PC-3 (cell line): ENCODE data around the gene ANKS1B. TPM values are rescaled to one million over a fixed set of nuclear protein-coding genes. Genes with fewer than 3 reads are reported as not detected.

Experiments
- ATAC-seq: fragments of 200-7000 bp; cut with Tn5 transposase; 2 replicates; pipeline ENCODE4 v1.9.1; 2020; ENCODE audit warnings: mild to moderate bottlenecking, moderate library complexity
- BruUV-seq: library from RNA; stranded (reverse); fragments of 400-500 nt; replicated peaks from 2 replicates; lab custom pipeline; 2021; lab: Mats Ljungman, UMichigan
- CTCF ChIA-PET: fragments of 300-600 bp; sonication (Branson Sonifier 250); formaldehyde crosslinking; loops from one replicate; lab custom pipeline; 2022; ENCODE audit warnings: antibody characterized with exemption; lab: Charles Lee
- POLR2A ChIA-PET: fragments of 300-600 bp; sonication (Branson Sonifier 250); formaldehyde crosslinking; loops from one replicate; lab custom pipeline; 2022; ENCODE audit warnings: antibody characterized with exemption; ENCODE audit not compliant: unreplicated experiment; lab: Charles Lee
- DNase-seq: peaks from one replicate; pipeline ENCODE4 v3.0.0-alpha.2; 2015
- H2AFZ ChIP-seq: fragments of 300-600 bp; sonication (generic); 2 replicates; pipeline ENCODE4 v1.6.0; 2016; ENCODE audit warnings: antibody characterized with exemption, low read length
- H3F3A ChIP-seq: fragments of 300-600 bp; sonication (generic); one replicate; pipeline ENCODE4 v1.6.0; 2017; ENCODE audit warnings: antibody characterized with exemption, low read length, control low read depth, mild to moderate bottlenecking; ENCODE audit not compliant: unreplicated experiment
- H3K27ac ChIP-seq: fragments of 300-600 bp; sonication (generic); 2 replicates; pipeline ENCODE4 v1.5.1; 2016; ENCODE audit warnings: mild to moderate bottlenecking, low read length
- H3K27me3 ChIP-seq: fragments of 300-600 bp; sonication (generic); 2 replicates; pipeline ENCODE4 v1.6.1; 2016; ENCODE audit warnings: low read length, mixed read lengths
- H3K36me3 ChIP-seq: fragments of 300-600 bp; sonication (generic); 2 replicates; pipeline ENCODE4 v1.6.1; 2016; ENCODE audit warnings: low read depth, mixed run types, low read length, mixed read lengths
- H3K4me1 ChIP-seq: fragments of 300-600 bp; sonication (generic); 2 replicates; pipeline ENCODE4 v1.5.1; 2016; ENCODE audit warnings: low read length; ENCODE audit not compliant: insufficient read depth
- H3K4me2 ChIP-seq: fragments of 300-600 bp; sonication (generic); 2 replicates; pipeline ENCODE4 v1.6.0; 2016; ENCODE audit warnings: low read length
- H3K4me3 ChIP-seq: fragments of 300-600 bp; sonication (generic); 2 replicates; pipeline ENCODE4 v1.5.1; 2016; ENCODE audit warnings: mild to moderate bottlenecking, low read length, mixed read lengths
- H3K79me2 ChIP-seq: fragments of 300-600 bp; sonication (generic); 2 replicates; pipeline ENCODE4 v1.6.1; 2017; ENCODE audit warnings: low read length, mixed read lengths
- H3K9ac ChIP-seq: fragments of 300-600 bp; sonication (generic); 2 replicates; pipeline ENCODE4 v1.6.0; 2016; ENCODE audit warnings: mild to moderate bottlenecking, low read length
- H3K9me2 ChIP-seq: fragments of 300-600 bp; sonication (generic); replicated peaks from 2 replicates; pipeline ENCODE4 v1.6.1; 2016; ENCODE audit warnings: mixed run types, low read length, mixed read lengths
- H3K9me3 ChIP-seq: fragments of 300-600 bp; sonication (generic); 2 replicates; pipeline ENCODE4 v1.6.1; 2016; ENCODE audit warnings: low read length, mixed read lengths
- H4K20me1 ChIP-seq: fragments of 300-600 bp; sonication (generic); 2 replicates; pipeline ENCODE4 v1.6.1; 2016; ENCODE audit warnings: low read length, mixed read lengths
- CTCF ChIP-seq: fragments of 300-600 bp; sonication (generic); conservative IDR thresholded peaks from 2 replicates; pipeline ENCODE4 v1.5.1; 2017; ENCODE audit warnings: antibody characterized with exemption, low read depth, mild to moderate bottlenecking, low read length
- EZH2 ChIP-seq: fragments of 300-600 bp; sonication (generic); IDR thresholded peaks from one replicate; pipeline ENCODE4 v1.6.1; 2017; ENCODE audit warnings: antibody characterized with exemption, mild to moderate bottlenecking, low read length; ENCODE audit not compliant: unreplicated experiment
- EZH2phosphoT487 ChIP-seq: fragments of 300-600 bp; sonication (generic); IDR thresholded peaks from 2 replicates; pipeline ENCODE4 v1.6.1; 2018; ENCODE audit warnings: mild to moderate bottlenecking, antibody characterized with exemption, low read length, borderline replicate concordance
- intact Hi-C: fragments of 100-400 bp; cut with micrococcal nuclease; formaldehyde crosslinking; loops from 2 replicates; pipeline ENCODE4 v1.9.0; 2023
- total RNA-seq: library from RNA; depleted of rRNA; stranded (reverse); fragments of >200 nt; gene quantifications from 2 replicates; pipeline ENCODE4 v1.2.3, GENCODE V29; 2014

Gene ANKS1B
- total RNA-seq, 1 experiment from 2014 or later: 0.07 TPM

DNA sequence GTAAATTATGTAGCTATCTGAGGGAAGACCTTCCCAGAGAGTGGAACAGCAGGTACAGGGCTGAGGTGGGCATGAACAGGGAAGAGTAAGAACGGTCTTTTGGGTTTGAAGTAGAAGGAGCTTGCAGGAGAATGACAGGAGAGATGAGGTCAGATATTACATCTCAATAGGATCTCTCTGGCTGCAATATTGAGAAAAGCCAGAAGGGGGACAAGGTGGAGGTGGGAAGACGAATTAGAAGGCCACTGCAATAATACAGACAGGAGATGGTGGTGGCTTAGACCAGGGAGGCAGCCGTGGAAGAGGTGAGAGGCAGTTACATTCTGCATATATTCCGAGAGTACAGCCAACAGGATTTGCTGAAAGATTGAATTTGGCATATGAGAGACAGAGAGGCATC, 1029.5 kb downstream of the ANKS1B start:
- Histone ChIP-seq H3K27me3 (0 out of 2 replicates have a peak, but pooled peaks cover 7% of the 10 kb centered on the region), H3K36me3 (no peaks in the 10 kb centered on the region), H3K9me3 (no peaks in the 10 kb centered on the region), H2AFZ (no peak overlapping the region), H3K27ac (no peak overlapping the region), H3K4me1 (no peaks in the 10 kb centered on the region), H3K4me2 (no peak overlapping the region), H3K9ac (no peak overlapping the region), H4K20me1 (no peaks in the 10 kb centered on the region), H3F3A (no peaks in the 10 kb centered on the region), H3K9me2 (no peaks in the 10 kb centered on the region), H3K4me3 (no peak overlapping the region), H3K79me2 (no peaks in the 10 kb centered on the region)
- ATAC-seq: peak; percentile 65
- BruUV-seq: no TSS peak
- peak; percentile 65 for DNase-seq
- CTCF ChIA-PET: no interaction called here
- TF ChIP-seq EZH2 (no peak), EZH2phosphoT487 (no peak), CTCF (peak; percentile 54)
- intact Hi-C loops: loop anchor here (2.0 kb wide), 1 partner anchor 44 kb away; no protein-coding TSS in a partner anchor
- POLR2A ChIA-PET: no interaction called here

- Histone ChIP-seq H4K20me1 (no peaks in the 10 kb centered on the region), H3K4me2 (no peak overlapping the region), H3K79me2 (no peaks in the 10 kb centered on the region), H3K4me3 (no peak overlapping the region), H3K27ac (no peak overlapping the region), H3K9ac (no peak overlapping the region), H3K4me1 (no peaks in the 10 kb centered on the region), H3K9me2 (no peaks in the 10 kb centered on the region), H3K27me3 (0 out of 2 replicates have a peak, but pooled peaks cover 7% of the 10 kb centered on the region), H3F3A (no peaks in the 10 kb centered on the region), H3K36me3 (no peaks in the 10 kb centered on the region), H2AFZ (no peak overlapping the region), H3K9me3 (no peaks in the 10 kb centered on the region)
- intact Hi-C loops: loop anchor here (2.0 kb wide), 1 partner anchor 44 kb away; no protein-coding TSS in a partner anchor
- TF ChIP-seq EZH2: no peak
- TF ChIP-seq CTCF: no peak
- TF ChIP-seq EZH2phosphoT487: no peak
- ChIA-PET CTCF (no interaction called here), POLR2A (no interaction called here)
- ATAC-seq: no peak
- BruUV-seq: no TSS peak
- no peak for DNase-seq
Observed at GRCh38 chr12:98954506-98954905, 1030.2 kb downstream of the ANKS1B start.

- peaks cover 15% of the 10 kb centered on the region; the same call in 1 of the 2 replicates for H3K27me3 ChIP-seq
- no peak for DNase-seq
- CTCF ChIA-PET: no interaction called here
Observed at GRCh38 chr12:98951406-98951805, 1033.3 kb downstream of the ANKS1B start.

More at GRCh38 chr12:98951406-98951805, 1033.3 kb downstream of the ANKS1B start:
- no peaks in the 10 kb centered on the region for H3K9me2 ChIP-seq
- no peaks in the 10 kb centered on the region for H3F3A ChIP-seq
- H3K27ac ChIP-seq: no peak overlapping the region
- ATAC-seq: no peak
- no peaks in the 10 kb centered on the region for H3K4me1 ChIP-seq
- H3K9me3 ChIP-seq: no peaks in the 10 kb centered on the region
- POLR2A ChIA-PET: no interaction called here
- no peak overlapping the region for H3K4me2 ChIP-seq
- intact Hi-C loops: no loop called here
- no peak overlapping the region for H2AFZ ChIP-seq
- no peak overlapping the region for H3K9ac ChIP-seq
- no peak for TF ChIP-seq EZH2phosphoT487
- TF ChIP-seq CTCF: no peak
- H3K4me3 ChIP-seq: no peak overlapping the region
- H3K36me3 ChIP-seq: no peaks in the 10 kb centered on the region
- H3K79me2 ChIP-seq: no peaks in the 10 kb centered on the region
- no peaks in the 10 kb centered on the region for H4K20me1 ChIP-seq
- no TSS peak for BruUV-seq
